HG02678 (cell line): ENCODE measurements around the gene ZNF394.

ENCODE experiments used
- ATAC-seq: cut with Tn5 transposase; IDR thresholded peaks from one replicate; pipeline ENCODE4 v1.9.1; 2021; ENCODE audit warnings: mild to moderate bottlenecking, moderate library complexity; ENCODE audit not compliant: unreplicated experiment

Gene ZNF394

DNA sequence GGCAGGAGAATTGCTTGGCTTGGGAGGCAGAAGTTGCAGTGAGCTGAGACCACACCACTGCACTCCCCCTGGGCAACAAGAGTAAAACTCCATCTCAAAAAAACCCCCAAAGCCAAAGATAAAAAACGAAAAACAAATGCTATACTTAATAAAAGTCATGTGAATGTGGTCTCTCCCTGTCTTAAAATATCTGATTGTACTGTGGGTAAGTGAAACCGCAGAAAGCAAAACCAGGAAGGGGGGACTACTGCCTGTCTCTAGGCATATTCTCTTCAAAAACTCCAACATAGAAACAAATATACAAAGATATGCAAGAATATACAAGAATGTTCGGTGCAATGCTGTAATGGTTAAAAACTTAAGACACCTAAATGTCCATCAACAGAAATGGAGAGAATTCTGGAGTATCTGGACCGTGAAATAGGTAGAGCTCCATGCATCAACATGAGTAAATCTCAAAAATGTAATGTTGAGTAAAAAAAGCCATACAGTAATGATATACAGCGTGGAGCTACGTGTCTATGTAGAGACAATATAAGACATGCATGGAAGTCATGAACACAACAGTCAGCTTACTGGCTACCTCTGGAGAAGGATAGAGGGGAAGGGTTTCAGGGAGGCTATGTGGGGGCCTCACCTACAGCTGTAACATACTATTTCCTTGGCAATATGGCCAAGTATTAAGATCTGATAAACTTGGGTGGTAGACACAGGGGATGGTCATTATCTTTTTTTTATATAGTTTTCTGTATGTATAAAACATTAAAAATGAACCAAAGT lies 2.1 kb downstream of the ZNF394 start:
- ATAC-seq, result no peak

DNA sequence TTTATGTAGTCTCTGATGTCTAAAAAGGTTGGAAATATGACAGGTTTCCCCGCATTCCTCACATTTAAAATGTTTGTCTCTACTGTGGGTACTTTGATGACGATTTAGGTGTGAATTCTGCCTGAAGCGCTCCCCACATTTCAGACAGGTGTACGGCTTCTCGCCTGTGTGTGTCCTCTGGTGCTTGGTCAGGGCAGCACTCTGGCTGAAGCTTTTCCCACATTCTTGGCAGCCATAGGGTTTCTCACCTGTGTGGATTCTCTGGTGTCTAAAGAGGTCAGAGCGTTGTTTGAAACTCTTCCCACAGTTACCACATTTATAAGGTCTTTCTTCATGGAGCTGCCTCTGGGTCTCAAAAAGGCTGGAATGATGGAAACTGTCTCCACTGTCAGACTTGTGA lies 6.3 kb downstream of the ZNF394 start:
- no peak for ATAC-seq

DNA sequence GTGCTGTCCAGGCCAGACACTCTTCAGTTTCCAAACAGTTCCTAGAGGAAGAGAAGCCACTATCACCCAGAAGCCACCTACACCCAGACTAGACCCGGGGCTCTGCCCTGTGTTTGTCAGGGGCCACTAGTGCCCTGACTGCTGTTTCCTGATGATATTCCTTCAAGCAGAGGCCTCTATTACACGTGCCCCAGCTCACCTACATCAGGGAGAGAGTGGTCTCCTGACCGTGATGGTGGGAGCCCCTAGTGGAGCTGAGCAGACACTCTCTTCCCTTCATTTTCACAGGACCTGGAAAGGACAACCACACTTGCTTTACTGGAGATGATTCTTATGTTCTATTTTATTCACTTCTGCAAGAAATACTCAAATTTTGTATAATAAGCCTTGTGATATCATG lies 9.2 kb downstream of the ZNF394 start:
- no peak for ATAC-seq

DNA sequence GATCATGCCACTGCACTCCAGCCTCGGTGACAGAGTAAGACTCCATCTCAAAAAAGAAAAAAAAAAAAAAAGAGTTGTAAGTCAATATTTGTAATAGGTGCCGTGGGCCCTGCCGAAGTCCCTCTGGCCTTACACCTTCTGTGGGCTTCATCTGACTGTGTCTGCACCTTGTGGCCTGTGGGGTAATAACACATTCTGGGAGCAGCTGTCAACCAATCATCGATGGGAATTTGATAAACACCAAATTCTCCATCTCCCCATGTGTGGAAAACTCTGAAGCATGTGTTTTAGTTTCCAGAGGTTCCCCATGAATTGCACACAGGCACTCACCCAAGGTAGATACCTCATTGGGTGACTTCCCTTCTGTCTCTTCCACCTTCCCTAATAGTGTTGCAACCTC lies 10.8 kb downstream of the ZNF394 start:
- ATAC-seq, result no peak

DNA sequence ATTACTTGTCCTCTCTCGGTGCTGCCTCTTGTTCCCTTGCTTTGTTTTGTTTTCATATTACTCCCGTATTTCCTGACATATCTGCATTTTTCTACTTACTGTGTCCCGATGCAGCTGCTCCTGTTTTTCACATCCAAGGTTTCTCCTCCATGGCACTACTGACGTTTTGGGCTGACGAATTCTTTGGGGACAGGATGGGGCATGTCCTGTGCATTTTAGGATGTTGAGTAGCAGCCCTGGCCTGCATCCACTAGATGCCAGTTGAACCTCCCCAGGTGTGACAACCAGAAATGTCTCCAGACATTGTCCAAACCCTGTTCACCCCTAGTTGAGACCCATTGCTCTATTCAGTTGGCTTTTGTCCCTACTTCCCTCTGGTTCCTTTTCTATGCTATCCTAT lies 15.0 kb downstream of the ZNF394 start:
- ATAC-seq, result no peak

DNA sequence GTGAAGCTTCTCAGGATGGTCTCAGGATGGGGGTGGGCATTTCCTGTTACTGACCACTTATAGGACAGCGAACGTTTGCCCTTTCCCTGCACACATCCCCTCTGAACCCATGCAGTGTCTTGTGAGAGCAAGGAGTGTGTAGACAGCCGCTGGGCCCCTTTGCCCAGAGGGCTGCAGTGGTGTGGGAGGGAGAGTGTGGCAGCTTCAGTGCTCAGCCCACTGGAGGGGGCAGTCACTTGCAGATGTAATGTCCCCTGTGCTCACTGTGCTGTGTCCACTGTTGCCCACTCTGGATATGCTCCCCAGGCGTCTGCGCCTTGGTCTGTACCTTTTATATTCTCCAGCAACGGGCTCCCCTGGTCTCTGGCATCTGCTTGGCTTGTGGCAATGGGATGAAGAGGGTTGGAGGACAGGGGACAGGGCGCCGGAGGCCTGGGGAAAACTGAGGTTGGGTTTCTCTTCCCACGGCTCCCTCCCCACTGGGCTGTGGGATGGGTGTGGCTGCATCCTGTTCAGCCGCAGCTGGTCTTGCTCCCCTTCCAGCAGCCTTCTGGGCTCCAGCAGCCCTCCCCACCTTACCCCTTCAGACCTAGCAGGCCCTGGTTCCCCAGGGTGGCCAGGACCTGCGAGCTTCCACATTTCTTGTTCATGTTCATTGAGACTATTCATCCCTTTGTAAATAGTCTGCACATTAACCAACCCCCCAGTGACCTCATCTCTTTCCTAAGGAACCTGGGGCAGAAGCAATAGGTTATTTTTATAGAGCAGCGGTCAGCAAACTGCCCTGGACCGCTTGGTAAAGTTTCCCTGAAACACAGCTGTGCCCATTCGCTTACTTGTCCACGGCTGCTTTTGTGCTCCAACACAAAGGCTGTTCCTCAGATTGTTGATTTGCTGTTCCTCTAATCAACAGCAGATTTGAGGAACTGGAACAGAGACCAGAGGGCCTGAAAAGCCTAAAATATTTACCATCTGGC lies 21.3 kb downstream of the ZNF394 start:
- ATAC-seq, result no peak

DNA sequence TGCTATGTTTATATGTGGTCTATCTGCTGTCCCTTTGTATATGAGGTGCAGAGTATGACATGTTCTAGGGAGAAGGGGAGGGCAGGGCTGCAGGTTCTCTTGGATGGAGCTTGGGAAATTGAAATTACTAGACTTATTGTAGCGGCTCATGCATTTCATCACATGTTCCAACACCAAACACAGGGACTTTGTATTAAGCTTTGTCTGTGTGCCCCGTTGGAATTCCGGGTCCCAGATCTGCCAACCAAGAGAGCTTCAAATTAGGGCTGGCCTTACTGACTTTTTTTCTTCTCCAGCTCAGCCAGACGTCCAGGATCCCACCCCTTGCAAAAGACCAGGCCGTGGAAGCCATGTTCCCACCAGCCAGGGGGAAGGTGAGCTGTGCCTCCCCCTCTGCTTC lies 24.0 kb downstream of the ZNF394 start:
- ATAC-seq, result no peak

DNA sequence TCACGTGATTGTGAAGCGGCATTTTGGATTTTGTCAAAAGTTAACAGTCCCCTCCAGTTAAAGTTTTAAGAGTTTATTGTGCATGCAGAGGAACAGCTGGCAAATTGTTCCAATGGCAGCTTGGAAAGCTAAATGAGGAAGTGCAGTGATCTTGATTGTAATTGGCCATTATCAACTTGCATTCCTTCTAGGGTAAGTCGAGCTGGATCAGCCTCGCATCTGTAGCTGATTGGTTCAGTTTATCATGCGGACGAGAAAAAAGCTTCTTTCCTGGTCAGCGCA lies 26.8 kb downstream of the ZNF394 start:
- no peak for ATAC-seq

DNA sequence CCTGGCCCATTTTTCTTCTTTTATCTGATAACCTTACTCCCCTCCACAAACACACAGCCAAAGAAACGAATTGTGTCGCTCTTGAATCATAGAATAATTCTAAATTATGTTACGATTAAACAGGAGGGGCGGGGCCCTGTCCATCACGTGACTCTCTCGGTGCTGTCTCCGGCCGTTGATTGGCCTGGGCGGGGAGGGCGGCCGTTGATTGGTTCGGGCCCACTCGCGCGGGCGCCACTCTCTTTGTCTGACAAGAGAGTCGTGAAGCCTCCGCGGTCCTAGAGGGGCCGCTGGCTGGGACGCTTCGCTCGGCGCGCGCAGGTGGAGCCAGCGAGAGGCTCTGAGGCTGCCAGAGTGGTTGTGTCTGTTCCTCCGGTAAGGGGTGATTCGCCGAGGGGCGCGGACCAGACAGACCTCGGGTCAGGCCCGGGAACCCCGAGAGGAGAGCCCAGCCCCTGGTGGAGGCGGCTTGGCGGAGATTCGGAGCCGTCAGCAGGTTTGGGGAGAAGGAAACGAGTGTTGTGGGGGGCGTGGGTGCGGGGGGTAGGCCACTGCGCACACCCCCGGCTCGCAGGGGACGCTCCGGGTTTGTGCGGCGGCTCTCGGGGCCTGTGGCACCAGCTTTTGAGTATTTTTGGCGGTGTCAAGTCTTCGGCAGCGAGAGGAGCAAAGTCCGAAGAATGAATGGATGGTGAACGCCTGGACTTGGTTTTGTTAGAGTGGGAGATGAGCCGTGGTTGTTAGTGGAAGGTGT lies 27.3 kb downstream of the ZNF394 start, which contains the start of gene ZNF789:
ZNF789 (plus strand) TSS at position 330 of the 754 bp plus-strand sequence. CDS start 3,567 bp downstream, outside the sequence.
- peak; percentile 99 for ATAC-seq

DNA sequence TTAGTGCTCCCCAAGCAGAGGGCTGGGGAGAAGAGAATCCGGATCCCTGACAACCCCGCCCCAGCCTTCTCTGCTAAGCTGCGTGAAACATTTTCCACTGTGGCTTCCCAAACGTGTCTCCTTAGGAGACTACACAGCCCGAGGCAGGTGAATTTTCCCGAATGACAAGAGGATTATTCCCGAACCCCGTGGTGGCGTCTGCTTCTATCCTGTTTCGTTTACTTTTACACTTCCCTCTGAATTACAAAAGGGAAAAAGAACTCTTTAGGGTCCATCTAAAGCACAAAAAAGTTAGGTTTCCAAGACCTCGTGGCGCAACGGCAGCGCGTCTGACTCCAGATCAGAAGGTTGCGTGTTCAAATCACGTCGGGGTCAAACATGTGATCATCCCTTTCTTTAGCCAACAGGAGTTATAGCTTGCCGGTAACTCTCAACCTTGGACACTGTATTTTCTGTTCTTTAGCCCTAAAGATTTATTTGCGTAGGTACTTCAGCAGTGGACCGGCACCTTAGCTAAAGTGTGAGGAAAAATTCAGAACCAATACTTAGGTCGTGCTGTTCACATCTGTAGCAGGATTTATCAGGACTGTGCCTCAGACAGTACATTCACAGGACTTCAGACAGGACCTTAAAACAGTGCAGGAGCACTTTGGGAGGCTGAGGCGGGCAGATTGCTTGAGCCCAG lies 30.6 kb downstream of the ZNF394 start:
- no peak for ATAC-seq

DNA sequence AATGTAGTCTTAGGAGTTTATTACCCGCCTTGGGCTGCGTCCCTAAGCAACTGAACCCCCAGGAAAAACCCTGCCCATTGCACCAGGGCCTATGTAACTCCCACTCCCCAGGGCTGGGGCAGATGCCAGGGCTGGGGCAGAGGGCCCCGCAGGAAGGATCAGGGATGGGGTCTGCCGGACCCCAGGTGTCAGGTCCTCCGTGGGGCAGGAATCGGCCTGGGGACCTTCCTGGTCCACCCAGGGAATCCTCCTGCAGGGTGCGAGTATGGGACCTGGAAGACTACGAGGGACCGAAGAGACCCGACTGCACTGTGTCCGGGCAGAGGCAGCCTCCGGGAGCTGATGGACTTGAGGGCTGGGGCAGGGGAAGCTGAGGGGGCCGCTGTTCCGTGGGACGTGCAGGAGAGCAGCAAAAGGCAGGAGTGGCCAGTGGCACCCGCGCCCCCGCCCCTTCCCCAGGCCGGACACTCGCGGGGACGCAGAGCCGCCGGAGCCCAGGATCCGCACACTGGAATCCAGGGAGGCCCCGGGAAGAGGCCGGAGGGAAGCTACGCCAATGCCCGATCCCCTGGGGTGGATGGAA lies 31.7 kb downstream of the ZNF394 start:
- ATAC-seq, result no peak

DNA sequence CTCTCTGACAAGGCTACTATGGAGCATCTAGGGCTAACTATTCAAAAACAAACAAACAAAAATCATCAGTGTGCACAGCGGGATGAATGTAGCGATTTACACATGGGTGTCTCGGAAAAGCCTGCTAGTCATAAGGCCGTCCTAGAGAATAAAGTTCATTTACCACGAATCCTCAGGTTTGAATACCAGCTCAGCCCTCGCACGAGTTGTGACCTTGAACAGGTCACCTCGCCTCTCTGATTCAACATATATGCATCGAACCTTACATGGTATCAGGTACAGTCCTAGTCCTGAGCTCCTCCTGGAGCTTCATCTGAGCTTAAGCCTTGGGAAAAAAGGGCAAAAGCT lies 34.7 kb downstream of the ZNF394 start:
- no peak for ATAC-seq

DNA sequence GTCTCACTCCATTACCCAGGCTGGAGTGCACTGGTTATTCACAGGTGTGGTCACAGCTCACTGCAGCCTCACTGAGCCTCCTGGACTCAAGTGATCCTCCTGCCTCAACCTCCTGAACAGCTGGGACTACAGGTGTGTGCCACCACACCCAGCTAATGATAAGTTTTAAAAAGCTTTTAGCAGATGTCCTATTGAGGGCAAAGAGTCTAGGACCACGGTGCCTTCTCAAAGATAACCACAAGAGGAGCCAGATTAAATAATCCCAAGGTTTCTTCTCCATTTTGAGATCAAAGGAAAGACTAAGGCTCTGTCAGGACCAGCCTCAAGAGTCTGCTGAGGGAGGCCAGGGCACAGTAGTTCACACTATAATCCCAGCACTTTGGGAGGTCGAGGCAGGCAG lies 38.9 kb downstream of the ZNF394 start:
- no peak for ATAC-seq

DNA sequence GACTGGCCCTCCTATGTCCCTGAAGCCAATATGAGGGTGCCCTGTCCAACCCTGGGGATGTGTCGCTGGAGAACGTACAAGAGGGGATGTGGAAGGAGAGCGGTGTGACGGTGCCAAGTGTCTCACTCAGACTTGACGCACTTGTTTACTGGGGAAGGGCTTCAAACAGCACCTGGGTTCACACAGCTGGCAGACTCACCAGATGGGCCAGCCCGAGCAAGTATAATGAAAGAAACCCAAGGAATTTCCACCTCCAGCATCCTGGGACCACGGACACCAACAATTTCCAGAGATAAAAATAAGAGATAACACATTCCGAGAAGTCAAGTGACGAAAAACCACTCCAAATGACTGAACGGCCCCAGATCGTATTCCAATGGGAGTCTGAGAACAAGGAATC lies 39.4 kb downstream of the ZNF394 start:
- no peak for ATAC-seq

DNA sequence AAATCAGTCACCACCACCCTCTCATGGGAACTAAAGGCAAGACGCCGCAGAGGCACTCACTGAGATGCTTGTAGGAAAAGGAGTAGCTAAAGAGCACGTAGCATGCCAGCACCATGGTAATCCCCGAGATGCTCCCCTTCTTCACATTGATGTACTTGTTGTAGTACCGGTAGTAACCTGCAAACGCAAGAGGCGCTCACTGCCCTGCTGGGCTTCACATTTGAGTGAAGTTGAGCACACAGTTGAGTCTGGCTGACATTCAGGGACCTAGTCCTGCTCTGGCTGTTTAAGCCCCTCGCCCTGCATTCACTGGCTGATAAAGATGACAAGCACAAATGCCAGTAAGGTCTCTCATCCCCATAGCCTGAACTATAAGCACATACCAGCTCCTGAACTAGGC lies 41.0 kb downstream of the ZNF394 start:
- no peak for ATAC-seq

DNA sequence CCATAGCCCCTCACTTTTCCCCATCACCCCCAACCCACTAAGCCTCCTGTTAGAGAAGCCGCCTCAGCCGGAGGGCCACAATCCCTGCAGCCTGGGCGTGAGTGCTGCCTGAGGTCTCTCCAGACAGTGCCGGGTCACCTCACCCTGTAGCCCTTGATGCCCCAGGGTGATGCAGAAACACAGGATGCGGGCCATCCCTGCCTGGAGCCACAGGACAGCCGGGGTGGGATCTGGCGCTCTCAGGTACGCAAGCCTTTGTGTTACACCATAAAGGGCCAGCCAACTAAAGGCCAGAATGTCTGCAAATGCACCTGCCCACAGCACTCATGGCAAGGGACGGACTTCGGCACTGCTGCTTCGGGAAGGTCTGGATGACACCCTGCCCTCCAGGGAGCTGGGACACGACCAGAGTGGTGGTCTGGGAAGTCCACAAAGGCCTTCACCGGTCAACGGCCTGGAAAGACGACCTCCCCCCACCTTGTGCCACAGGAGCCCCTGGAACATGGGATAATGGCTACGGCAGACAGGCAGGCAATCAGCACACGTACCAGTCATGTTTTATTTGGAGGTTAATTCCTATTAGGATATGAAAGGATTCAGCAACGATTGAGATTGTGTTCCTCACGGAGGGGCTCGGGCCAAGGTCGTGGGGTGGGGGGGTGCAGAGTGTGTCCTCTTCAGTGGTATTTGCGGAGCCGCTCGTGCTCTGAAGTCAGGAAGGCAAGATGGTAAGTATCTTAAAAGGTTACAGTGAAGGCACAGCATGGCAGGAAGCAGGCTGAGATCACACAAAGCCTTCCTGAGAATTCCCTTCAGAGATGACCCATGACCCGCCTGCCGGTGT lies 42.2 kb downstream of the ZNF394 start:
- no peak for ATAC-seq

DNA sequence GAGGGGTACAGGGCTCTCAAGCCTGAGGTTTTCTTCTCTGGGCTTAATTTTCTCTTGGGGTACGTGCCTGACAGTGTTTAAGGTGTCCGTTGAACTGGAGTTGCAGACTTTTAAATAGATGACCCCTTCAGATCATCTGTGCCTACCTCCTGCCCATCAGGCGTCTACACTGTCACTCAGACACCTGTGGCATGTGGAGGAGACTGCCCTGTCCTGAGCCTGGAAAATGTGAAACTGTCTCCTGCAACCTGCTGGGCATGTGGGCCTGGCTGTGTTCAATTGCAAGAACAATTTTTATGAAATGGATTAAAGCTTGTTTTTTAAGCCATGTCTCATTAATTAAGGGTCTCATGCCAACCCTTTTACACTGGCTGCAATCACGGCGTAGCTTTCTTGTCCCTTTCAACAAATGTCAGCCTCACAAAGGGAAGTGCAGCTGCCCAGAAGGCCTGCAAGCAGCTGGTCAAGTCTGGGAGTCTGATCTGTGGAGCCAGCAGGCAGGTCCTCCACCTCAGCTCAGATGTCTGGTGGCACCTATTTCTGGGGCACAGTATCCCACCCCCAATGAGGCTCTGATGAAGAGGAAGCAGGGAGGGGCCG lies 42.9 kb downstream of the ZNF394 start:
- no peak for ATAC-seq

DNA sequence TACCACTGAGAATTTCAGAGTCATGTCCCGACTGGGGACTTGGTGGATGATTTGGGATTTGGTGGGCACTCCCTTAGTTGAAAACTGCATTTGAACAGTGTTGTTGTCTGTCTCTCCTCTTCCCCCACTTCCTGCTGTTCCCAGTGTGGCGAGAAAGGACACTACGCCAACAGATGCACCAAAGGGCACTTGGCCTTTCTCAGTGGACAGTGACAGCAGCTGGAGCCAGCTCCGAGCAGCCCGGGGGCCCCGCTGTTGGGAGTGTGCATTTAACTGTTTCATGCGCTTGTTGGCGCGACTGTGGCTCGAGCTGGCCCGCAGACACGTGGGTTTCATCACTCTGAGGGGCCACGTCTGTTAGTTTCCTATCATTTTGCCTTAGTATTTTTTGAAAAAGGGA lies 43.8 kb downstream of the ZNF394 start:
- no peak for ATAC-seq

DNA sequence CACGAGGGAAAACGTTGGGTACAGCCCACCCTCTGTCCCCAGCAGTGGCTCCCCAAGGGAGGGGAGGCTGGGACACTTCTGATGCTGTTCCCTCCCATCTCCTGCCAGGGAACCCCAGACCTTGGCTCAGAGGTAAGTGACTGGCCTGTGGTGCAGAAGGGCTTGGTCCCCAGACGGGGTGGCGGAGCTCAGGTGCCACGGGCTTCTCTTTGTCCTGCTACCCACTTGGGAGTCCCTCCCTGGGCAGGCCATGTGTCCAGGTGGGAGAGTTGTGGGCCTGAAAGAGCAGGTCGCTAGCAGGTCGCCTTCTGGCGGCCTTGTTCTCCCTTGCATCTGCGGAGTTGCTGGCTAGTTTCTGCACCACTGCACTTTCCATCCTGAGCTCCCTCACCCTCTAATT lies 44.2 kb downstream of the ZNF394 start:
- ATAC-seq, result no peak
